ENCODE measurements around the gene LRRC49. TPM values are rescaled to one million over a fixed set of nuclear protein-coding genes. Genes with fewer than 3 reads are reported as not detected.

The LRRC49 gene
- total RNA-seq, 4 donors from 2014 or later, result 3.3 to 10.4 (median 7.0) TPM

DNA sequence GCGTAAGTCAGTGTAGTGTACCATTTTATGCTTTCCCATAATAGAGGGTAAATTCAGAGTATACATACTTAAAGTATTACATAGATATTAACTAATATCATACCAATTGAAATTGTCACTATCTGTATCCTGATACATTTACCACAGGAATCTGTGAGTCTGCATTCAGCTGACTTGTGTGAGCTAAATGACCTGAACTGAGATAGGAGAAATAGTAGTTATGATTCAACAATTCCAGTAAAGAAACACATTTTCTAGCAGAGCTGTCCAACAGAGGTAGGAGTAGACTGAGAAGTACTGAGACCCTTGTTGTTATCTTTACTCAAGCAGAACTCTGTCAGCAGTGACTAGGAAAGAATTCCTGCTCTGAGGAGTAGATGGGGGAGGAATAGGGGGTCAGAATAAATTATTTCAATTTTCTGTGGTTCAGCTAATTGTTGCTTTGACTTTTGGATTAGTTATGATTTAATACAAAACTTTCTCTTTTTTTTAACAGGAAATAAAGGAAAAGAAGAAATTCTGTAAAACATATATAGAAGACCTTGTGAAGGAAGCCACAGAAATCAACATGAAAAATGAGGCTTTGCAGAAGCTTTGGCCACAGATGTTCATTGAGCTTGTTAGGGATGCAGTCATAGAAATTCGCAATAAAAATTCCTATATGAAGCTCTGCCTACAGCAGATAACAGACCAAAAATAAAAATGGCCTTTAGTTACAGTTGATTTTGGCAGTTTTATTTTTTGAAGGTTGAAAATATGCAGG is 156.5 kb downstream of the LRRC49 start:
- H3K4me3 ChIP-seq, result no peak overlapping the region
- H3K4me1 ChIP-seq, result peaks cover 0 to 5% (median under 1%) of the 10 kb centered on the region in 4 donors
- no peaks in the 10 kb centered on the region for H3K27me3 ChIP-seq
- no peak overlapping the region for H3K27ac ChIP-seq (replicated peaks in 1 of 4)
- intact Hi-C loops (cut with DNase I), result no loop called here
- no peaks in the 10 kb centered on the region for H3K9me3 ChIP-seq
- peaks cover 0 to 20% (median 4%) of the 10 kb centered on the region in 4 donors for H3K36me3 ChIP-seq
- DNase-seq (ENCODE audit: extremely low spot score), result no peak
- 80% methylated on average over 2 of the region's 2 CpGs for whole genome bisulfite sequencing
- no peak for TF ChIP-seq POLR2AphosphoS5 (IDR thresholded peaks at IDR 0.05)
- TF ChIP-seq, protein P1, sequence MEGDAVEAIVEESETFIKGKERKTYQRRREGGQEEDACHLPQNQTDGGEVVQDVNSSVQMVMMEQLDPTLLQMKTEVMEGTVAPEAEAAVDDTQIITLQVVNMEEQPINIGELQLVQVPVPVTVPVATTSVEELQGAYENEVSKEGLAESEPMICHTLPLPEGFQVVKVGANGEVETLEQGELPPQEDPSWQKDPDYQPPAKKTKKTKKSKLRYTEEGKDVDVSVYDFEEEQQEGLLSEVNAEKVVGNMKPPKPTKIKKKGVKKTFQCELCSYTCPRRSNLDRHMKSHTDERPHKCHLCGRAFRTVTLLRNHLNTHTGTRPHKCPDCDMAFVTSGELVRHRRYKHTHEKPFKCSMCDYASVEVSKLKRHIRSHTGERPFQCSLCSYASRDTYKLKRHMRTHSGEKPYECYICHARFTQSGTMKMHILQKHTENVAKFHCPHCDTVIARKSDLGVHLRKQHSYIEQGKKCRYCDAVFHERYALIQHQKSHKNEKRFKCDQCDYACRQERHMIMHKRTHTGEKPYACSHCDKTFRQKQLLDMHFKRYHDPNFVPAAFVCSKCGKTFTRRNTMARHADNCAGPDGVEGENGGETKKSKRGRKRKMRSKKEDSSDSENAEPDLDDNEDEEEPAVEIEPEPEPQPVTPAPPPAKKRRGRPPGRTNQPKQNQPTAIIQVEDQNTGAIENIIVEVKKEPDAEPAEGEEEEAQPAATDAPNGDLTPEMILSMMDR (IDR thresholded peaks at IDR 0.05), result no peak
- TF ChIP-seq EP300 (IDR thresholded peaks at IDR 0.05), result no peak
- no peak for TF ChIP-seq POLR2A (IDR thresholded peaks at IDR 0.05; ENCODE audit: low read depth)

DNA sequence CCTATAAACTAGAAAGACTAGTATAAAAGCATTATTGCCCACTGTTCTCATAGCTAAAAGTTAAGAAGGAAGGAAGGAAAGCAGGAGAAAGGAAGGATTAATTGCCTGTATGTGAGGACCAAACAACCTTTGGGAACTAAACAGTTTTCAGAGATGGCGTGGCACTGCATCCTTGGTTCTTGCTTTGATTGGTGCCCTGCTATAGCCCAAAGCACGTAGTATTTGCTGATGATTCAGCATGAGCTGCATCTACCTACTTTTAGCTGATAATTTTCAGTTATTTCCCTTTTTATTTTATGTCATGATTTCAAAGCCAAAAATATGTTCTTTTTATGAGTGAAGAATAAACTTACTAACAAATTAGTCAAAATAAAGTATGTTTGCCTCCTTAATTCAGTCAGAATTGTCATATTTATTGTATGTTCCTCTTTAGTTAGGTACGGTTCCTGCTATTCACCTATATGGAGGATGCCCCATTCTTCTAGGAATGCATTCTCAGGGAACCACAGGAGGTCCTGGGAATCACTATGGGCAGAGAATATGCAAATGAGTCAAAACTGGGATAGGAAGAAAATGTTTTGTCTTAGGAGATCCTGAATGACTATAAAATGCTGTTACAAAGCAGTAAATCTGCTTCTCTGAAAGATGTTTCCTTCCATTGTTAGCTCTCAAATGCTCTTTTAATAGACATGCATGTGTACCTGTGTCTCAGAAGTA is 157.2 kb downstream of the LRRC49 start:
- no peak overlapping the region for H3K4me3 ChIP-seq
- H3K27ac ChIP-seq (replicated peaks in 1 of 4), result no peak overlapping the region
- WGBS, result 97% methylated on average over 3 of the region's 3 CpGs
- no peak for TF ChIP-seq EP300 (IDR thresholded peaks at IDR 0.05)
- TF ChIP-seq POLR2AphosphoS5 (IDR thresholded peaks at IDR 0.05), result no peak
- TF ChIP-seq POLR2A (IDR thresholded peaks at IDR 0.05; ENCODE audit: low read depth), result no peak
- TF ChIP-seq, protein P1 (IDR thresholded peaks at IDR 0.05), result no peak
- peaks cover 0 to 20% (median 4%) of the 10 kb centered on the region in 4 donors for H3K36me3 ChIP-seq
- no peaks in the 10 kb centered on the region for H3K27me3 ChIP-seq
- H3K9me3 ChIP-seq, result no peaks in the 10 kb centered on the region
- intact Hi-C loops (cut with DNase I), result no loop called here
- peaks cover 0 to 8% (median 5%) of the 10 kb centered on the region in 4 donors for H3K4me1 ChIP-seq
- DNase-seq (ENCODE audit: extremely low spot score), result no peak

DNA sequence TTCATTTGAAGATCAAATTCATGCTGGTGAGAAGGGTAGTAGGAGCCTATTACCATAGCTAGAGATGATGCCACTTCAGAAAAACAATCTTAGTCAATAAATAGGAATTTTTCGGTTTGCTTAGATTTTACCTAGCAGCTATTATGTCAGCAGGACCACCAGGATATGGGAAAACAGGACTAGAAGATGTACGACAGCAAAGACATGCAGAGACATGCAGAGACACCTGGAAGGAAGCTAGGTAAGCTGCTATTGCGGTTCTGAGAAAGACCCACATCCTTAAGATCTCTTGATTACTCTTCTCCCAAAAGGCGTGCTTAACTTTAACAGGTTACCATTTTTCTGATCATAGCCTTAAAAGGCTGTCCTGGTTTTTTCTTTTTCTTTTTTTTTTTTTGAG is 157.8 kb downstream of the LRRC49 start:
- TF ChIP-seq POLR2A (IDR thresholded peaks at IDR 0.05; ENCODE audit: low read depth) (no peak), POLR2AphosphoS5 (IDR thresholded peaks at IDR 0.05) (no peak), EP300 (IDR thresholded peaks at IDR 0.05) (no peak)
- TF ChIP-seq, protein P1 (IDR thresholded peaks at IDR 0.05), result no peak
- WGBS, result 72% methylated on average over 4 of the region's 4 CpGs

DNA sequence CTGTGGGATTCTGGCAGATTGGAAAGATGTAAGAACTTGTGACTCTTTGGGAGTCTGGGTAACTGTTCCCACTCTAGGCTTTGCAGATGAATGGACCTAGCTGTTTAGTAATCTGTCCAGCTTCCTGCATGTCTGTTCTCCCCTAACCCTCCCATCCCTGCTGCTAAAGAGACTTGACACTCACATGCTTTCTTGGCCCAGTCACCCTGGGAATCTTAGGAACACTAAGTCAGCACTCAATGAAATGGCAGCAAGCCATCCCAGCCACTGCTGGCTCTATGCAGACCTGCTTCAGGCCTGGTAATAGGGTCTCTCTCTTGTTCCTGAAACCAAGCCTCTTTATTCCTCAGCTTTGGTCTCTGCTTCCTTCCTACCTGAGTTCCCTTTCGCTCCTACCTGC is 158.9 kb downstream of the LRRC49 start:
- WGBS, result 86% methylated on average over 1 of the region's 1 CpG
- intact Hi-C loops (cut with DNase I), result no loop called here

More for the DNA sequence above, 157.8 kb downstream of the LRRC49 start:
- Histone ChIP-seq H3K4me1 (peaks cover 0 to 8% (median 5%) of the 10 kb centered on the region in 4 donors), H3K4me3 (no peak overlapping the region), H3K9me3 (no peaks in the 10 kb centered on the region), H3K36me3 (peaks cover 0 to 20% (median 4%) of the 10 kb centered on the region in 4 donors), H3K27me3 (no peaks in the 10 kb centered on the region), H3K27ac (replicated peaks in 1 of 4) (no peak overlapping the region)
- DNase-seq (ENCODE audit: extremely low spot score), result no peak
- intact Hi-C loops (cut with DNase I), result no loop called here

More for the DNA sequence above, 158.9 kb downstream of the LRRC49 start:
- TF ChIP-seq, protein P1 (IDR thresholded peaks at IDR 0.05), result no peak
- TF ChIP-seq POLR2A (IDR thresholded peaks at IDR 0.05; ENCODE audit: low read depth) (no peak), EP300 (IDR thresholded peaks at IDR 0.05) (no peak), POLR2AphosphoS5 (IDR thresholded peaks at IDR 0.05) (no peak)
- no peaks in the 10 kb centered on the region for H3K9me3 ChIP-seq
- H3K4me3 ChIP-seq, result no peak overlapping the region
- peaks cover 0 to 20% (median 4%) of the 10 kb centered on the region in 4 donors for H3K36me3 ChIP-seq
- peaks cover 0 to 8% (median 5%) of the 10 kb centered on the region in 4 donors for H3K4me1 ChIP-seq
- H3K27ac ChIP-seq (replicated peaks in 1 of 4), result no peak overlapping the region
- H3K27me3 ChIP-seq, result no peaks in the 10 kb centered on the region
- DNase-seq (ENCODE audit: extremely low spot score), result no peak

All from esophagus muscularis mucosa (tissue), 4 donors.